ENCODE results near the gene PHACTR3. TPM values are rescaled to one million over a fixed set of nuclear protein-coding genes. Genes with fewer than 3 reads are reported as not detected.

Gene PHACTR3
- total RNA-seq, 1 donor = not detected

- no peak for TF ChIP-seq CTCF (IDR thresholded peaks at IDR 0.05; ENCODE audit: insufficient read depth, low read depth, low read length)
- no peak for DNase-seq (ENCODE audit: low read depth)
These were observed 69.7 kb downstream of the PHACTR3 start for GRCh38 chr20:59673998-59674445.

GRCh38 chr20:59676126-59676850 is 71.9 kb downstream of the PHACTR3 start:
- no peak for DNase-seq (ENCODE audit: low read depth)
- no peak overlapping the region for H3K4me3 ChIP-seq (ENCODE audit: low read depth, low read length)
- no peak for TF ChIP-seq CTCF (IDR thresholded peaks at IDR 0.05; ENCODE audit: insufficient read depth, low read depth, low read length)

More at GRCh38 chr20:59673998-59674445, 69.7 kb downstream of the PHACTR3 start:
- H3K4me3 ChIP-seq (ENCODE audit: low read depth, low read length) = no peak overlapping the region

- DNase-seq (ENCODE audit: low read depth) = no peak
- no peak overlapping the region for H3K4me3 ChIP-seq (ENCODE audit: low read depth, low read length)
- no peak for TF ChIP-seq CTCF (IDR thresholded peaks at IDR 0.05; ENCODE audit: insufficient read depth, low read depth, low read length)
These were observed 72.5 kb downstream of the PHACTR3 start for GRCh38 chr20:59676851-59677182.

GRCh38 chr20:59677586-59677985 is 73.2 kb downstream of the PHACTR3 start:
- H3K4me3 ChIP-seq (ENCODE audit: low read depth, low read length) = no peak overlapping the region
- DNase-seq (ENCODE audit: low read depth) = no peak
- TF ChIP-seq CTCF (IDR thresholded peaks at IDR 0.05; ENCODE audit: insufficient read depth, low read depth, low read length) = no peak

GRCh38 chr20:59678288-59678687 is 73.9 kb downstream of the PHACTR3 start:
- DNase-seq (ENCODE audit: low read depth) = no peak

GRCh38 chr20:59678951-59679350 is 74.6 kb downstream of the PHACTR3 start:
- no peak for TF ChIP-seq CTCF (IDR thresholded peaks at IDR 0.05; ENCODE audit: insufficient read depth, low read depth, low read length)
- no peak for DNase-seq (ENCODE audit: low read depth)

More at GRCh38 chr20:59678288-59678687, 73.9 kb downstream of the PHACTR3 start:
- no peak overlapping the region for H3K4me3 ChIP-seq (ENCODE audit: low read depth, low read length)
- no peak for TF ChIP-seq CTCF (IDR thresholded peaks at IDR 0.05; ENCODE audit: insufficient read depth, low read depth, low read length)

More at GRCh38 chr20:59678951-59679350, 74.6 kb downstream of the PHACTR3 start:
- H3K4me3 ChIP-seq (ENCODE audit: low read depth, low read length) = no peak overlapping the region

Data from fibroblast of villous mesenchyme (primary cell).